NCI-H2081 treated with DMSO at 0.1 percent for 48 hours (cell line): ENCODE results near the gene KCNAB1.
"Not testable (repeated sequence)": the region's sequence is repeated elsewhere in the genome, so short reads cannot be mapped to it uniquely, and the experiment has no call there.

Experiments
- DNase-seq: peaks from one replicate; lab custom pipeline; 2025; lab: John Stamatoyannopoulos, UW

Gene KCNAB1

DNA sequence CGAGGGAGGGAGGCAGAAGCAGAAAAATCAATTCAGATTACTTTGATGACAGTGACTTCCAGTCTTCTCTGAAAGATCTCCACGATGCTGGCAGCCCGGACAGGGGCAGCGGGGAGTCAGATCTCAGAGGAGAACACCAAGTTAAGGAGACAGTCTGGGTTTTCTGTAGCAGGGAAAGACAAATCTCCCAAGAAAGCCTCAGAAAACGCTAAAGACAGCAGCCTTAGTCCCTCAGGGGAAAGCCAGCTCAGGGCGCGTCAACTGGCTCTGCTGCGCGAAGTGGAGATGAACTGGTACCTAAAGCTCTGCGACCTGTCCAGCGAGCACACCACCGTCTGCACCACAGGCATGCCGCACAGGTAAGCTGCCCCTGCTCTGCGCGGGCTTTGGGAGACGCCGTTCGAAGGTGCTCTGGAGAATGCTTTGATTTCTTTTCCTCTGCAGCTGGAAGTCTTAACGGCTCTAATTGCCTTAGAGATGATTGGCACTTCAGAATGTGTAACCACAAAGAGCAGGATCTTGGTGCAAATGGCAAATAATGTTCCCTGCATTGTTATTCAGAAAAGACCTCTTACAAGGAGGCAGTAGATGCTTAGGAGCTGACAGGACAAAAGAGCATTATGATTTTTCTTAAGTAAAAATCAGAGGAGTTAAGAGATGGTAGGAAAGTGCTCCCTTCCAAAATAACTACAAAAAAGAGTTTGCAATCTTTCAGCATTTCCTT, at the start of gene KCNAB1:
TSS of gene KCNAB1 (plus strand) at position 51 of the 724 bp plus-strand sequence.
- DNase-seq, result no peak

DNA sequence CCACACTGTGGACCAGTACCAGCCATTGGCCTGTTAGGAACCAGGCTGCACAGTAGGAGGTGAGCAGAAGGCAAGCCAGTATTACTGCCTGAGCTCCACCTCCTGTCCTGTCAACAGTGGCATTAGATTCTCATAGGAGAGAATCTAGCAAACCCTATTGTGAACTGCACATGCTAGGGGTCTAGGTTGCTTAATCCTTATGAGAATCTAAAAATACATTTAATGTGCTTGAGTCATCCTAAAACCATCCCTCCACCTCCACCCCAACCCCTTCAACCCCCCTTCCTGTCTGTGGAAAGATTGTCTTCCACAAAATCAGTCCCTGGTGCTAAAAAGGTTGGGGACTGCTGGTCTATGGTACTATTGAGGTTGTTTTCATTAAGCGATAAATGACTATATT, 49.3 kb upstream of the KCNAB1 start:
- DNase-seq, result no peak

DNA sequence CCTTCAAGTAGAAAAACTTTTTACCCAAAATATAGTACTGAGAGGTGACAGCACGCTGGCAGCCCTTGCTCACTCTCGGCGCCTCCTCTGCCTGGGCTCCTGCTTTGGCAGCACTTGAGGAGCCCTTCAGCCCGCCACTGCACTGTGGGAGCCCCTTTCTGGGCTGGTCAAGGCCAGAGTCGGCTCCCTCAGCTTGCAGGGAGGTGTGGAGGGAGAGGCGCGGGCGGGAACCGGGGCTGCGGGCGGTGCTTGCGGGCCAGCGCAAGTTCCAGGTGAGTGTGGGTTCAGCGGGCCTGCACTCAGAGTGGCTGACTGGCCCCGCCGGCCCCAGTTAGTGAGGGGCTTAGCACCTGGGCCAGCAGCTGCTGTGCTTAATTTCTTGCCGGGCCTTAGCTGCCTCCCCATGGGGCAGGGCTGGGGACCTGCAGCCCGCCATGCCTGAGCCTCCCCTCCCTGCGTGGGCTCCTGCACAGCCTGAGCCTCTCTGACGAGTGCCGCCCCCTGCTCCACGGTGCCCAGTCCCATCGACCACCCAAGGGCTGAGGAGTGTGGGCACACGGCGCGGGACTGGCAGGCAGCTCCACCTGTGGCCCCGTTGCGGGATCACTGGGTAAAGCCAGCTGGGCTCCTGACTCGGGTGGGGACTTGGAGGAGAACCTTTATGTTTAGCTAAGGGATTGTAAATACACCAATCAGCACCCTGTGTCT, 47.3 kb upstream of the KCNAB1 start:
- not testable (repeated sequence) for DNase-seq

DNA sequence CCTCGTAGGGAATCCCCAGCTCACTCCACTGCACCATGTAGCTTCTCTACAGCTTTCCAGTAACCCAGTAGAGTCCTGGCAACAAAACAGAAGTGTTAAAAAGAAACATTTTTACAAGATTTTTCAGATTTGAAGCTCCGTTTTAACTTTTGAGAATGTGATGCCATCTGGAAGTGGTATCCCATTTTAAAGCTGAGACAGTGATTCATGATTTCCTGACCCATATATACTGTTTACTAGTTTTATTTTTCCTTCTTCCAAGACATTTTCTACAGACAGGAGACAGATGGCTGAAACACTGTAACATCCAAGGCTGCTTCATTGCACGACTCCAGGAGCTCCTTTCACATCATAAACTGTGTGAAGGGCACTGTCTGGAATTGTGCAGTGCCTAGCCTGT, 30.3 kb upstream of the KCNAB1 start:
- no peak for DNase-seq

DNA sequence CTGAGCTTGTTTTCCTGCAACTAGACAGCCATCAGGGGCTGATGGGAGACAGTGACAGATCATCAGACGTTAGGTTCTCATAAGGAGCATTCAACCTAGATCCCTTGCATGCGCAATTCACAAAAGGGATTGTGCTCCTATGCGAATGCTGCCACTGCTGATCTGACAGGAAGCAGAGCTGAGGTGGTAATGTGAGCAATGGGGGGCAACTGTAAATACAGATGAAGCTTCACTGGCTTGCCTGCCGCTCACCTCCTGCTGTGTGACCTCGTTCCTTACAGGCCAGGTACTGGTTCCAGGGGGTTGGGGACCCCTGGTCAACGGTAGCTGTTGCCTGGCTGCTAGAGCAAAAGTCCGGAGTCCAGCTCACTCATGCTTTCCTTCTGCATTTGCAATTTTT, 26.4 kb upstream of the KCNAB1 start:
- DNase-seq, result no peak

DNA sequence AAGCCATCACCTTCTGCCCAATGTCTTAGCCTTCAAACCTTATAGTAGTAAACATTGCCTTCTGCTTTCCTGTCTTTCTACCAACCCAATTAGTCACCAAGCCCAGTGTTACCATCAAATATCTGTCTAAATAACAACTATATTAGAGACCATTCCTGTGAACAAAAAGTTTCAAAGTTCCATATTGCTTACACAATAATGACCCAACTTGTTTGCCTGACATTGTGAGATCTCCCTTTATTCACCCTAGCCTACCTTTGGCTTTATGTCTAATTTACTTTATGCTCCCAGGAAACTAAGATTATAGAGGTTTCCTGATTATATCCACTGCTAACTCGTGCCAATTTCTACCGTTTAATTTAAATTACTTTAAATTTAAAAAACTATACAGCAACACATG, 26.0 kb upstream of the KCNAB1 start:
- no peak for DNase-seq

DNA sequence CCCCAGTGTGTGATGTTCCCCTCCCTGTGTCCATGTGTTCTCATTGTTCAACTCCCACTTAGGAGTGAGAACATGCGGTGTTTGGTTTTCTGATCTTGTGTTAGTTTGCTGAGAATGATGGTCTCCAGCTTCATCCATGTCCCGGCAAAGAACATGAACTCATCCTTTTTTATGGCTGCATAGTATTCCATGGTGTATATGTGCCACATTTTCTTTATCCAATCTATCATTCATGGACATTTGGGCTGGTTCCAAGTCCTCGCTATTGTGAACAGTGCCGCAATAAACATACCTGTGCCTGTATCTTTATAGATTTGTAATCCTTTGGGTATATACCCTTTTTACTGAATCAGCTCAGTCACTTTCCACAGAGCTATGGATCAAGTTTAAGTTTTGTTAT, 24.7 kb upstream of the KCNAB1 start:
- not testable (repeated sequence) for DNase-seq

DNA sequence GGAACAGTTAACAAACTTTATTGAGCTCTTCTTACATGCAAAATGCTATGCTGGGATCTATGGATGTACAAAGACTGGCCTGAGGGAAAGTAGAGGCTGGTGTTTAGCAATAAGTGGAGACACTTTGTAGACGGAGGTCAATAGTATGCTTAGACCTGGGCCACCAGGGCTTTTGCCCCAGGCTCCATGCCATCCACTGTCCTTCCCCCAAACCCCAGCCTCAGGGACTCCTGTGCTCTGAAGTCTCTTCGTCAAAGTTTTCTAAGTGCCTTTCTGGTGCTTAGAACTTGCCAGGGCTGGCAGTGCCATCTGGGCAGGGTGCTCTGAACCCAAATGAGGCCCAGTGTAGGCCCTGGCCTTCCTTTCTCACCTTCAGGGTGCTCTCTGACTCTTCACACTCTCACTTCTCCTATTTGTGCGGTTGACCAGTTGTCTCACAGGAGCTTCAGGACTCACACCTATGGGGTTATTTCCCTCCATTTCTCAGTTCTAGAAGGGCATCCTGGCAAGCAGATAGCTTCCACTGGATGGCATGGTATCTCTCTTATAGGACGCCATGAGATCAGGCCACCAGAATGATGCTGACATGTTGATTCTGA, 21.8 kb upstream of the KCNAB1 start:
- no peak for DNase-seq

DNA sequence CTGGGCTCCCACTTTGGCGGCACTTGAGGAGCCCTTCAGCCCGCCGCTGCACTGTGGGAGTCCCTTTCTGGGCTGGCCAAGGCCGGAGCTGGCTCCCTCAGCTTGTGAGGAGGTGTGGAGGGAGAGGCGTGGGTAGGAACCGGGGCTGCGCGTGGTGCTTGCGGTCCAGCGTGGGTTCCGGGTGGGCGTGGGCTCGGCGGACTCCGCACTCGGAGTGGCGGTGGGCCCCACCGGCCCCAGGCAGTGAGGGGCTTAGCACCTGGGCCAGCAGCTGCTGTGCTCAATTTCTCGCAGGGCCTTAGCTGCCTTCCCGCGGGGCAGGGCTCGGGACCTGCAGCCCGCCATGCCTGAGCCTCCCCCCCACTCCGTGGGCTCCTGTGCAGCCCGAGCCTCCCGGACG, 21.0 kb upstream of the KCNAB1 start:
- not testable (repeated sequence) for DNase-seq

DNA sequence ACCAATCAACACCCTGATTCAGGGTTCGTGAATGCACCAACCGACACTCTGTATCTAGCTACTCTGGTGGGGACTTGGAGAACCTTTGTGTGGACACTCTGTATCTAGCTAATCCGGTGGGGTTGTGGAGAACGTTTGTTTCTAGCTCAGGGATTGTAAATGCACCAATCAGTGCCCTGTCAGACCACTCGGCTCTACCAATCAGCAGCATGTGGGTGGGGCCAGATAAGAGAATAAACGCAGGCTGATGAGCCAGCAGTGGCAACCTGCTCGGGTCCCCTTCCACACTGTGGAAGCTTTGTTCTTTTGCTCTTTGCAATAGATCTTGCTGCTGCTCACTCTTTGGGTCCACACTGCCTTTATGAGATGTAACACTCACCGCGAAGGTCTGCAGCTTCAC, 20.4 kb upstream of the KCNAB1 start:
- not testable (repeated sequence) for DNase-seq

DNA sequence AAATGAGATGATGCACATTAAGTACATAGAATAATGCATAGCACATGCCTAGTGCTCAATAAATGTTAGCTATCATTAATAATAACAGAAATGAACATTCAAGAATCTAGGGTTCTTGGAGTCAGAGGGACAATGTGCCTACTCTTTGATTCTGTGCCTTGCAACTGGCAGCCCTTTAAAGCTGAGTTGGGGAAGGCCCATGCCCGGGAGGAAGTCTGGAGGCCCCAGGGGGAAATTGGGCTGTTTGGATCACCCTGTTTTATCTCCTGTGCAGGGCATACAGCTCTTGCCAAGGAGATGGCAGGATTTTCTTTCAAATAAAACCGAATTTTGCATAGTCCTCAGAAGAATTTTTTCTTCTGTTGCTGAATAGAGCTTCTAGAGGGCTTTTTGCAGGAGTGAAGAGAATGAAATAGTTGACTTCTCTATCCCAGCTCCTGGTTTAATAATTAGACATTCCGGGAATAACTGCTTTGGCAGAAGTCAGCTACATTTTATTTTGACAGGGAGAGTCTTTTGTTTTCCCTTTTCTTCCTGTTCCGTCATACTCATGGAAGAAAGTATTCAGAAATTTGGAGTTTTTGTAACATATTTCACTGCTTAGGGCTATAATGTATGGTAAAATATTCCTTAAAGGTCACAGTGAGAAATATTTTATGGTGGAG, 18.0 kb upstream of the KCNAB1 start:
- no peak for DNase-seq

DNA sequence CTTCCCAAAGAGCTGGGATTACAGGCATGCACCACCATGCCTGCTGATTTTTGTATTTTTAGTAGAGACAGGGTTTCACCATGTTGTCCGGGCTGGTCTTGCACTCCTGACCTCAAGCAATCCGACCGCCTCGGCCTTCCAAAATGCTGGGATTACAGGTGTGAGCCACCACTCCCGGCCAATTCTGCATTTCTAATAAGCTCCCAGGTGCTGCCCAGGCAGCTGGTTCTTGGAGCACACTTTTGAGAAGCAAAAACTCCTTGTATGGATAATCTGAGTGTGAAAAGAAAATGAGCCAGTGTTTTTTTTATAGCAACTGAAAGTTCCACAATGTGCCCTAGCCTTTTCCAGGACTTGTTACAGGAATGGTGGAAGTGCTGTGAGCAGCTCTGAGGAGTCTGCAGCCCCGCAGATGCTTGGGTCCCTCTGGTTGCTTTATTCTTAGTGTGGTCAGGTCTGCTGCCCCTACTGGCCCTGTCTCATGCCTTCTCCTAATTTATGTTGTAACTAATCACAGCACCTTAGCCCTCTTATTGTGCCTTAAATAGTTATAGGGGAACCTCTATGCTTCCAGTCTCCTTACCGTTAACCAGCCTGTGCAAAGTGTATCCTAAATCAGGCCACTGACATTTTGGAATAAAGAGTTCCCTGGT, 13.5 kb upstream of the KCNAB1 start:
- no peak for DNase-seq

DNA sequence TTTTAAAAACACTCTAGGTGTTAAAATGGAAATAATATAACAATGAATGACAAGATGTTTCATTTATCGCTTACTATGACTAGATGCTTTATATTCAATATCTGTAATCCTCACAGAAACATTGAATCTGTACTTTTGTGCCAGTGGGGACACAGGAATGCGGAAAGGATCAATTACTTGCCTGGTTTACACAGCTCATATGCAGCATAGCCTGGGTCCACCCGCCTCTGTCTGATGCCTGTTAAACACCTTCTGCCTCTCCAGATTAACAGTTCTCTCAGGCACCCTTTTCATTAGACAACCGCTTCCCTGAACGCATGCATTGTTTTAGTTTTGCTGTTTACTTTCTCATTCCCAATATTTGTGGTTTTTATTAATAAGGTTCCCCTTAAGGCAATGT, 12.9 kb upstream of the KCNAB1 start:
- no peak for DNase-seq

DNA sequence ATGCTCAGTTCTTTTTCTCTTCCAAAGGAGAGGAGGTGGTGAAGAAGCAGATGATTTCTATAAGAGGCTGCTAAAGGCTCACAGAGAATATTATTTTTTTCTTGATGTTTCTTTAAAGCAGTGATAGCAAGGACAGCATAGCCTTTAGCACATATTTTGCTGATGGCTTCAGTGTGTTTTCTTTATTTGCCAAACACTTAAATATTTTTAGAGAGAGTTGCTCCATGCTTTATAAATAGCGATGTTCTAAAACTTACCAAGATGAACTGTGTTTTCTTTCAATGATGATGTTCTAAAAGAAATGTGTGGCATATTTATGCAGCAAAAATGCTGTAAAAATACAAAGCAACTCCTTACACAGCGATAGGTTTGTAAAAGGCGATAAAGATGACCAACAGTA, 11.8 kb upstream of the KCNAB1 start:
- DNase-seq, result no peak

DNA sequence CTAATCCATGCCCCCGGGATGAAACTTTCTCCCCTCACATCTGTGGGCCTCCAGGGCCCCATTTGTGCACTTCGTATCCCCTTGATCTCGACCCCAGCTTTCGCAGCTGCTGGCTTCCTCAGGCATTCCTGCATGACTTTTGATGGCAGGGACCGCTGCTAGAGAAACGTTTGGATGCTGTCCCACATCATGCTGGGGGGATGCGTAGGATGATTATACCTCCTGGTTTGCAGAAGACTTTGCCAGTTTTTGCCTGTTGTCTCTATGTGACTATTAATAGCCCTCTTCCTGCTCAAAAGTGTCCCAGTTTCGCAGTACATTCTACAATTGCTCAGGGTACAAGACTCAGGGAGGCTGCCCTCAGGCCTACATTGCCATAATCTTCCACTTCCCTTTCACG, 10.4 kb upstream of the KCNAB1 start:
- DNase-seq, result no peak

DNA sequence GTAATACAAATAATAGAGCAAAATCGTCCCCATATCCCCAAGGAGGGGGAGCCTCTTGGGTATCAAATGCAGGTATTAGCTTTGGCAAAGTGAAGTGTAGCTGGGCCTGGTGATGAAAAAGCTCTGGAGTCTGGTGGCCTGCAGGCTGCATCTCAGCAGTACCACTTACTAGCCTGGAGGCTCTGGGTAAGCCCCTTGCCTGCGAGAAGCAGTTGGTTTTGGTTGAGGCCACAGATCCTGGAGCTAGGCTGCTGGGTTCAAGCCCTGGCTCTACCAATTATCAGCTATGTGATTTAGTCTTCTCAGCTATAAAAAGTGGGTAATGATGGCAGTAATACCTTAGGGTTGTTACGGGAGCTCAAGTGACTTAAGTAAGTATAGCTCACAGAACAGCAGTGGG, 6.1 kb downstream of the KCNAB1 start:
- DNase-seq, result no peak

DNA sequence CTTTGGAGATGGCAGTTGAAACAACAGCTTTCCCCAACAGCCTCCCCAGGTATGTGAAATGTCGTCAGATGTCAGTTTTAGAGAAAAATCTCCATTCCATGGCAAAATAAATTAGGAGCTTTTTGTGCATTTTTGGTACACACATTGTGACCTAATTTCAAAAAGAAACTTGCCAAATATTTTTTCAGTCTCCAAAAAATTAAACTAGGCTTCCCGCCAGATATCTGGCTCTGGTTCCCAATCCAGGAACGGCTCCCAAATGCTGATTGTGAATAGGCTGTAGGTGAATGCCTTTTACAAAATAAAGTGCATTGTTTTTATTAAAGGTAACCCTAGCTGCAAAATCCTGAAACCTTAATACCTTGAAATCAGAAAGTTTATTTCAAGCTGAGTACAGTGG, 10.9 kb downstream of the KCNAB1 start:
- DNase-seq, result no peak

DNA sequence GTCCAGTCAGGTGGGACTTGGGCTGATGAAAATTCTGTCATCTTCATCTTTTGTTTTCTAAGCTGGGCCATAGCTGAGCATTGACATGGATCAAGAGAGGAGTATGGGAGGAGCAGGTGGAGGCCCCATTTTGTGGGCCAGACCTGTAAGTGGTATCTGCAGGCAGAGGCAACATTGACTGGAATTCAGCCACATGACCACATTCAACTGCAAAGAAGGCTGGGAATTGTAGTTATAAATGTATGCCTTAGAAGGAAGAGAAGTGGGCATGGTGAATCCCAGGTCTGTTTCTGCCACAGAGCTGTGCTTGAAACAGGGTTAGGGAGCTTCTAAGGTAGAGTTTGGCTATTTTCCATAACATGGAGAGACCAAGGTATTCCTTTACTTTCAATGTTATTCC, 11.4 kb downstream of the KCNAB1 start:
- DNase-seq, result no peak

DNA sequence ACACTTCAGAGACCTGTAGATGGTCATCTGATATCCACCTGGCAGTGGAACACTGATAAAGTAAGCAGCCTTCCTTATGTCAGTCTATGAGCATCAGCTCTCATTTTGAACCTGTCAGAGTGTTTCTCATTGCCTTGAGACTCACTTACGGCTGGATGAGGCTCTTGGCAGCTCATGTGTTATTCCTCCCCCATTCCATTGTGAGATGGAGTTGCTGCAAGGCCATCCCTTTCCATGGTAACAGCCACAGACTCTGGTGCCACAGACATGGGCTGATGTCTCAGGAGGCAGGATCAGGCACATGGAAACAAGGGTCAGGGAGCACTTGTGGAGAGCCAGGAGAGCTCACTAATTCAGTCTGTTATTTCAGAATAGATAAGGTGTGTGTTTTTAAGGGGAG, 11.9 kb downstream of the KCNAB1 start:
- no peak for DNase-seq

DNA sequence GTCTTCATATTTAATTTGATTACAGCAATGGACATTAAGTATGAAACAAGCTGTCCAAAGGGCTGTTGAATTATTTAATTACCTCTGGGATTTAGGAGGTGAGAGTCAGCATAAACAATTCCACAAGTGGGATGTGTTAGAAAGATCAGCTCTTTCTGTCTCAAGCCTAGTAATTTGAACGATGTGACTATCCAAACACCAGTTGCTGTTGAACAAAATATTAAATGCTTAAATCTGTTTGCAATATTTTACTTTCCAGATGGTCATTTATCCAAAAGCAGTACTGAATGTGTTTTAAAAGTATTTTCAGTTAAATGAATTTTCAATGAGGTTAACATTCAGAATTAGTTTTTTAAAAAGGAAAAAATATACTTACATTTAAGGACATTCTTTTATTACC, 12.7 kb downstream of the KCNAB1 start:
- DNase-seq, result no peak

DNA sequence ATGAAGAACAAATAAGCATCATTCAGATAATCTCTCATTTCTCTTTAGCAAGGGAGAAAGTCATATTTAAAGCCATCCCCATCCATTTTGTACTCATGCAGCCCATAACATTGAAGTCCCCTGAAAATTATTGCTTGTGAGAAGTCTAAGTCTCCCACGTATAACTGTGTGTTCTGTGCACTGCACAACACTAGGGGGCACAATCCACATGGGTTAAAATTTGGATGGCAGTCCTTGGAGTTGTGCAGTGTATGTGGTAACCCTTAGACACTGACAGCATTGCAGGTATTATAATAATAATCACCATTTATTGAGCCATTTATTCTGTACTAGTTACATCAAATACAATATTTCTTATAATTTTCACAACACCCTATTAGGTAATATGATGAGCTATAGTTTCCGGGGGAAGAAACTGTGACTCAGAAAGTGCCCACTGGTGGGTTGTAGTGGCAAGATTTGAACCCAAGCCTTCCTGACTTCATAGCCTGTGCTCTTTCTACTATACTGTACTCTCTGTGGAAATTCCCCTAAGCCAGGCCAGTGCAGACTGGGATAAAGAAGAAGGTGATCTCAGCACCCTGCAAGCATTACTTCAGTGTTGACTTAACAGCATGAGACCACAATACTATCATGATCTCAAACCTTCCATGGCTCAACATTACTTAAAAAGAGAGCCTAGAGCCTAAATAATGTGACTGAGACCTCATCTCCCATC, 15.7 kb downstream of the KCNAB1 start:
- DNase-seq, result no peak

DNA sequence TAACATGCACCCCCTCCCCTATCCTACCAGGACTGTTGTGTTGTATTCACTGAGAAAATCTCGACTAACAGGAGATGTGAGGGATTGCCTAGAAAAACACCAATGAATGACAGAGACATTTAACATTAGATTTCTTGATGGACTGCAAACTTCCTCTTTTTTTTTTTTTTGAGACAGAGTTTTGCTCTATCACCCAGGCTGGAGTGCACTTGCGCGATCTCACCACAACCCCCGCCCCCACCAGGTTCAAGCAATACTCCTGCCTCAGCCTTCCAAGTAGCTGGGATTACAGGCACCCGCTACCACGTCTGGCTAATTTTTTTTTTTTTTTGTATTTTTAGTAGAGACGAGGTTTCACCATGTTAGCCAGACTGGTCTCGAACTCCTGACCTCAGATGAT, 17.0 kb downstream of the KCNAB1 start:
- DNase-seq, result not testable (repeated sequence)
